Glomerular visceral epithelial cell (primary cell): ENCODE data around the gene PSMA8.
"Not testable (repeated sequence)": the region's sequence is repeated elsewhere in the genome, so short reads cannot be mapped to it uniquely, and the experiment has no call there.

Experiments used
- DNase-seq: peaks from one replicate; pipeline ENCODE4 v3.0.0-alpha.2; 2016; ENCODE audit errors: extremely low spot score

The PSMA8 gene

DNA sequence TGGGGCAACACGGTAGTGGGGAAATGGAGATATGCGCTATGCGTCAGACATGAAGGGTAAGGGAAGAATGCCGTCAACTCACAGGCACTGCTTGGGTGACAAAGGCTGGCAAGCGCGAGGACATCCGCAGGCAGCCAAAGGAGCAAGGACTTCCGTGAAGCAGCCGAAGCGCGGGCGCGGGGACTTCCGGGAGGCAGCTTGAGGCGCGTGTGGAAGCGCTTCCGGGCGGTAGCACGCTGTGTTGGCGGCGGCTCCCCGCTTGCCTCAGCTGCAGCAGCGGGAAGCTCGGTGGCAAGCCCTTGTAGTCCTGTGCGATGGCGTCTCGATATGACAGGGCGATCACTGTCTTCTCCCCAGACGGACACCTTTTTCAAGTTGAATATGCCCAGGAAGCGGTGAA lies at the start of gene PSMA8:
Gene PSMA8, plus strand, starts transcription at position 218 of the 400 bp plus-strand sequence. Its CDS starts 97 bp downstream, at position 315.
- no peak for DNase-seq

DNA sequence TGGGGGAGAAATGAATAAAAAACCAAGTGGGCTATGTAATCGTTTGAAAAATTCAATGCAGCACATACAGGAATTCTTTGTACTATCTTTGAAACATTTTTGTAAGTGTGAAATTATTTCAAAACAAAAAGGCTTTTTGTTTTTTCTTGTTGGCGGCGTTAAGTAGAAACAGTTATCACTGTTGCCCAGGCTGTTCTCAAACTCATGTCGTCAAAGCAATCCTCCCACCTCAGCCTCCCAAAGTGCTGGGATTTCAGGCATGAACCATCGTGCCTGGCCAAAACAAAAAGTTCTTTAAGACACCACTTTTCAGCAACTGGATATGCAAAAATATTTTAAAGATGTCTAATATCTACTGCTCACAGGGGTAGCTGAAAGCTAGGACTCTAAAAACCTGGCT lies 48.6 kb upstream of the PSMA8 start:
- DNase-seq, result no peak

- DNase-seq, result no peak
Measured at GRCh38 chr18:26086959-26087358, 46.7 kb upstream of the PSMA8 start.

DNA sequence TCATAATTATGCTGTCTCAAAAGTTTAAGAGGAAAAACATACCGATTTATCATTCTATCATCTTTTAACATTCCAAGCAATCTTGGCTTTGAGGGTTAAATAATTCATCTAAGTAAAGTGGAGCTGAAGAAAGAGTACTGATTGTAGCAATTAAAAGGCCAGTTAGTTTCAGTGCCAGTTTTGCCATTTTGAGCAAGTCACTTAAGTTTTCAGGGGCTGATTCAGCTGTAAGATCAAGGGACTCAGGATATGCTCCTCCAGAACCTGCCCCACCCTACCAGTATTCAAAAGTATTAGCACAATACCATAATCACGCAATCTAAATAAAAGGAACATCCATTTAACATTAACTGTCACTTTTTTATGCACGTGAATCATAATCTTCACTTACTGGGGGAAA lies 45.2 kb upstream of the PSMA8 start:
- no peak for DNase-seq

- peak; percentile 13 for DNase-seq
Measured at GRCh38 chr18:26089293-26090129, 44.2 kb upstream of the PSMA8 start.

- DNase-seq, result peak; percentile 95
Measured at GRCh38 chr18:26090130-26091046, 43.3 kb upstream of the PSMA8 start, which contains the start of gene SS18. Gene SS18 (minus strand): TSS chr18:26090613. CDS start chr18:26090569, 44 bp downstream.

GRCh38 chr18:26091047-26091630 lies 42.5 kb upstream of the PSMA8 start:
- DNase-seq, result no peak

GRCh38 chr18:26096852-26097251 lies 36.8 kb upstream of the PSMA8 start:
- DNase-seq, result no peak

GRCh38 chr18:26097563-26097962 lies 36.1 kb upstream of the PSMA8 start:
- DNase-seq, result no peak

GRCh38 chr18:26103579-26103978 lies 30.1 kb upstream of the PSMA8 start:
- no peak for DNase-seq

DNA sequence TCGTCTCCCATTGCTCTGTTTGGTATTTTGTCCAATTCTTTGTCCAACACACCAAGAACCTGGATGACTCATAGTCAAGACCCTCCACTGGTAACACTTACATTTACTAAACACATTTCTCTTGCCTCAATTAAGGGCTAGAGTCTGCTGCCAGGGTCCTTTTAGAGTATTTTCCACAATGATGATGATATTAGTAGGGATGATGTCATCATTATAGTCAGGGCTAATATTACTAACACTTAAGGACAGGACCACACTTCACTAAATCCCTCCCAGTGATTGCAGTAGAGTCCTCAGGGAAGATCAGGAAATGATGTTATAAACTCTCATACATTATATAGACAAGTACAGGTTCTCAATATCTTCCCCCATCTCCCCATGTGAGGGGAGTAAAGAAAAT lies 29.6 kb upstream of the PSMA8 start:
- no peak for DNase-seq

- no peak for DNase-seq
Measured at GRCh38 chr18:26119246-26119645, 14.4 kb upstream of the PSMA8 start.

GRCh38 chr18:26121476-26121875 lies 12.2 kb upstream of the PSMA8 start:
- no peak for DNase-seq

DNA sequence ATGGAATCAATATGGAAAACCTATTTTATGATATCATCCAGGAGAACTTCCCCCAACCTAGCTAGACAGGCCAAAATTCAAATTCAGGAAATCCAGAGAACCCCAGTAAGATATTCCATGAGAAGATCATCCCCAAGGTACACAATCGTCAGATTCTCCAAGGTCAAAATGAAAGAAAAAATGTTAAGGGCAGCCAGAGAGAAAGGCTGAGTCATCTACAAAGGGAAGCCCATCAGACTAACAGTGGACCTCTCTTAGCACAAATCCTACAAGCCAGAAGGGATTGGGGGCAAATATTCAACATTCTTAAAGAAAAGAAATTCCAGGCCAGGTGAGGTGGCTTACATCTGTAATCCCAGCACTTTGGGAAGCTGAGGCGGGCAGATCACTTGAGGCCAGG lies 11.7 kb upstream of the PSMA8 start:
- DNase-seq, result not testable (repeated sequence)

- DNase-seq, result no peak
Measured at GRCh38 chr18:26127786-26128185, 5.9 kb upstream of the PSMA8 start.

DNA sequence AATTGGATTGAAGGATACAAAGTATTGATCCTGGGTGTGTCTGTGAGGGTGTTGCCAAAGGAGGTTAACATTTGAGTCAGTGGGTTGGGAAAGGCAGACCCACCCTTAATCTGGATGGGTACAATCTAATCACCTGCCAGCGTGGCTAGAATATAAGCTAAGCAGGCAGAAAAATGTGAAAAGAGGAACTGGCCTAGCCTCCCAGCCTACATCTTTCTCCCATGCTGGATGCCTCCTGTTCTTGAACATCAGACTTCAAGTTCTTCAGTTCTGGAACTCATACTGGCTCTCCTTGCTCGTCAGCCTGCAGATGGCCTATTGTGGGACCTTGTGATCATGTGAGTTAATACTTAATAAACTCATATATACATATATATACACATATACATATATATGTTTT lies 5.5 kb upstream of the PSMA8 start:
- DNase-seq, result not testable (repeated sequence)

DNA sequence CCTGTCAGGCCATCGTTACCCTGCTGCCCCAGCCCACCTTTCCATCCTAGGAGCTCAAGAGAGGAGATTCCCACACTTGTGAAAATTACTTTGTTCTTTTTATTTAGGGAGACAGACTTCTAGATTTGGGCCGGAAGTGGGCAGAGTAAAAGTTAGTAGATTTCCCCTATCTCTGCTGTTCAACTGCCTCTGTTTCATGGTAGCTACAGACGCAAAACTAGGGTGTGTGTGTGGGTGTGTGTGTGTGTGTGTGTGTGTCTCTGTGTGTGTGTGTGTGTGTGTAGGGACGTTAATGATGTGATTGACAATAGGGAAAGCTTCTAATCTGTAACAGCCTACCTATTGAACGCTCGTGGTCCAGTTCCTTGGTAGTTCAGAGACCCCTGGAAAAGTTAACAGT lies 438 bp downstream of the PSMA8 start:
- no peak for DNase-seq

DNA sequence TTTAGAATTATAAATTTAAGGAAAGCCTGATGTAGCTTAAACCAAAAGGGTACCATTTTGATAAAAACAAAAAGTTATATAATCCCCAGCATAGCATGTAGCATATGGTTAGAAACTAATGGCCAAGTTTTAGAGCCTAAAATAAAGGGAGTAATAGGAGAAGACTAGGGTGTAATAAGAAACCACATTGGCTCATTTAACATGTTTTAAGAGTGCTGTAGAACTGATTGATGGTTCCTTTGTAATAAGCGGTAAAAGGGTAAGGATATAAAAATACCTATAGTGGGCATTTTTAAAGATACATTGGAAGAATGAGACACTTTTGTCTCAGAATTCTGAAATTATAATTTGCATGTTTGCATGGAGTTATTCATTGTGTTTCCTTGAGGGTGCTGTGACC lies 1.9 kb downstream of the PSMA8 start:
- no peak for DNase-seq

DNA sequence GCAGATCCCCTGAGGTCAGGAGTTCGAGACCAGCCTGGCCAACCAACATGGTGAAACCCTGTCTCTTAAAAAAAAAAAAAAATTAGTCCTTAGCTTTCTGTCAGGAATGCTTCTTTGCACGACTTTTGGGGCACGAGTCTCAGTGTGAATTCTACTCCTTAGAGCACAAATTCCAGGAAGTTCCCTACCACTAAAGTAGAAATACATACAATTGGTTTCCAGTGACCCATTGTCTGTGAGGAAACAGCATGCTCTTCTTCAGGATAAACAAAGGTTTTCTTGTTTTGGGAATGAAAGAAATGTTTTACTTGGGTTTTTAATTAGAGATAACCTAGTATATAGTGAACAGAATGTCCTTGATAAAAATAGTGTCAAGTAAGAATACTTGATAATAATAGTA lies 23.7 kb downstream of the PSMA8 start:
- no peak for DNase-seq

DNA sequence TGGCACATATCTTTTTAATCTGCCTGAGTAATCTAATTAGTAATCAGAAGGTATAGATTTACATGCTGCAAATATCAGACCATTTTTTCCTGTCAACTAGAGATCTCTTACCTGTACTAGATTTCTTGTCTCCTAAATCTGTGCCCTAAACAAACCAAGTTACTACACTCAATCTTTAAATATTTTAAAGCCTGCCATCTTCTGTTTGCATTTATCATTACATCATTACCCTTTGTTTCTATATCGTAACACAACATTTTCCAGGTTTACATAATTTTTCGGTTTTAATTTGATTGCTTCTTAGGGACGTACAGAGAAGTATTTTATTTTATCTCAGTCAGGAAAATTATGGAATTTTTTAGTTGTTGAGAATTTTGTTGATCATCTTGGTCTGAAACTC lies 25.7 kb downstream of the PSMA8 start:
- DNase-seq, result no peak

GRCh38 chr18:26164571-26164970 lies 30.9 kb downstream of the PSMA8 start:
- DNase-seq, result no peak

- DNase-seq, result not testable (repeated sequence)
Measured at GRCh38 chr18:26167592-26167991, 33.9 kb downstream of the PSMA8 start.
